ENCODE data around the gene COL12A1.

- TF ChIP-seq, protein P1, sequence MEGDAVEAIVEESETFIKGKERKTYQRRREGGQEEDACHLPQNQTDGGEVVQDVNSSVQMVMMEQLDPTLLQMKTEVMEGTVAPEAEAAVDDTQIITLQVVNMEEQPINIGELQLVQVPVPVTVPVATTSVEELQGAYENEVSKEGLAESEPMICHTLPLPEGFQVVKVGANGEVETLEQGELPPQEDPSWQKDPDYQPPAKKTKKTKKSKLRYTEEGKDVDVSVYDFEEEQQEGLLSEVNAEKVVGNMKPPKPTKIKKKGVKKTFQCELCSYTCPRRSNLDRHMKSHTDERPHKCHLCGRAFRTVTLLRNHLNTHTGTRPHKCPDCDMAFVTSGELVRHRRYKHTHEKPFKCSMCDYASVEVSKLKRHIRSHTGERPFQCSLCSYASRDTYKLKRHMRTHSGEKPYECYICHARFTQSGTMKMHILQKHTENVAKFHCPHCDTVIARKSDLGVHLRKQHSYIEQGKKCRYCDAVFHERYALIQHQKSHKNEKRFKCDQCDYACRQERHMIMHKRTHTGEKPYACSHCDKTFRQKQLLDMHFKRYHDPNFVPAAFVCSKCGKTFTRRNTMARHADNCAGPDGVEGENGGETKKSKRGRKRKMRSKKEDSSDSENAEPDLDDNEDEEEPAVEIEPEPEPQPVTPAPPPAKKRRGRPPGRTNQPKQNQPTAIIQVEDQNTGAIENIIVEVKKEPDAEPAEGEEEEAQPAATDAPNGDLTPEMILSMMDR (IDR thresholded peaks at IDR 0.05) = no peak
- TF ChIP-seq POLR2A (IDR thresholded peaks at IDR 0.05) = no peak
These were observed 128.2 kb downstream of the COL12A1 start for GRCh38 chr6:75077701-75078100.
